Activated naive CD4-positive, alpha-beta T cell treated with anti-CD3 and anti-CD28 coated beads for 36 hours (primary cell): Measurements from ENCODE around the gene PCDHB7. TPM values are rescaled to one million over a fixed set of nuclear protein-coding genes. Genes with fewer than 3 reads are reported as not detected.
A peak's percentile ranks its signal among the peaks of the same experiment; 100 is the strongest.
"Not testable (repeated sequence)": the region's sequence is repeated elsewhere in the genome, so short reads cannot be mapped to it uniquely, and the experiment has no call there.

Experiments
- CTCF ChIA-PET: fragments of 350-600 bp; sonication (Branson Sonifier 250); formaldehyde crosslinking; loops from one replicate; lab custom pipeline; 2021; ENCODE audit warnings: antibody characterized with exemption; lab: Charles Lee
- DNase-seq: peaks from one replicate; pipeline ENCODE4 v3.0.0-alpha.2; 2020
- H3K27ac Mint-ChIP-seq: one replicate; pipeline ENCODE4 v1.8.0; 2021; ENCODE audit warnings: mild to moderate bottlenecking, mixed read lengths
- H3K27me3 Mint-ChIP-seq: one replicate; pipeline ENCODE4 v1.8.0; 2021; ENCODE audit warnings: low read depth, mixed read lengths
- H3K36me3 Mint-ChIP-seq: one replicate; pipeline ENCODE4 v1.8.0; 2021; ENCODE audit warnings: low read depth, mixed read lengths
- H3K4me1 Mint-ChIP-seq: one replicate; pipeline ENCODE4 v1.8.0; 2021; ENCODE audit warnings: low read depth, mixed read lengths
- H3K4me3 Mint-ChIP-seq: one replicate; pipeline ENCODE4 v1.8.0; 2021; ENCODE audit warnings: mild to moderate bottlenecking, moderate library complexity, mixed read lengths
- H3K9me3 Mint-ChIP-seq: one replicate; pipeline ENCODE4 v1.8.0; 2021; ENCODE audit warnings: mixed read lengths
- intact Hi-C: fragments of 100-400 bp; cut with micrococcal nuclease; formaldehyde crosslinking; loops from one replicate; pipeline ENCODE4 v1.15.1; 2023
- total RNA-seq, 2 experiments: library from RNA; stranded (reverse); gene quantifications; one replicate each; pipeline ENCODE4 v1.2.3, GENCODE V29; 2021

Gene PCDHB7
- total RNA-seq, 2 experiments from 2014 or later, result not detected

GRCh38 chr5:141186897-141187512, 14.6 kb downstream of the PCDHB7 start, which contains the start of gene PCDHB9:
Gene PCDHB9, plus strand, starts transcription at chr5:141187161. Its CDS starts 158 bp downstream, at chr5:141187319.
- peaks cover 16% of the 10 kb centered on the region for H3K9me3 Mint-ChIP-seq
- H3K4me1 Mint-ChIP-seq, result peaks cover 2% of the 10 kb centered on the region
- H3K36me3 Mint-ChIP-seq, result peaks cover 14% of the 10 kb centered on the region
- no peak within 1 kb of the TSS for H3K4me3 Mint-ChIP-seq
- peak; percentile 60 for DNase-seq
- peaks cover 38% of the 10 kb centered on the region for H3K27me3 Mint-ChIP-seq
- intact Hi-C loops, result loop anchor here (10.0 kb wide), 1 partner anchor 368 kb away; no protein-coding TSS in a partner anchor
- H3K27ac Mint-ChIP-seq, result no peak within 1 kb of the TSS
- CTCF ChIA-PET, result interaction anchor here (0.7 to 2.2 kb wide), 5 partner anchors 9 to 828 kb away, joined by 3 to 12 read pairs (median 5); partner anchors contain the start of gene PCDHB8

- H3K9me3 Mint-ChIP-seq, result peaks cover 16% of the 10 kb centered on the region
- H3K36me3 Mint-ChIP-seq, result peaks cover 14% of the 10 kb centered on the region
- H3K4me3 Mint-ChIP-seq, H3K4me1 Mint-ChIP-seq, H3K27ac Mint-ChIP-seq, CTCF ChIA-PET, DNase-seq: not testable (repeated sequence)
- intact Hi-C loops, result loop anchor here (10.0 kb wide), 1 partner anchor 366 kb away; no protein-coding TSS in a partner anchor
- H3K27me3 Mint-ChIP-seq, result peaks cover 34% of the 10 kb centered on the region
Observed at GRCh38 chr5:141188682-141189081, 16.2 kb downstream of the PCDHB7 start.

- Mint-ChIP-seq H3K36me3 (peaks cover 14% of the 10 kb centered on the region), H3K27me3 (peaks cover 34% of the 10 kb centered on the region), H3K9me3 (peaks cover 16% of the 10 kb centered on the region)
- H3K4me1 Mint-ChIP-seq, H3K4me3 Mint-ChIP-seq, H3K27ac Mint-ChIP-seq, DNase-seq, CTCF ChIA-PET: not testable (repeated sequence)
- intact Hi-C loops, result loop anchor here (10.0 kb wide), 1 partner anchor 366 kb away; no protein-coding TSS in a partner anchor
Observed at GRCh38 chr5:141189131-141189530, 16.7 kb downstream of the PCDHB7 start.

GRCh38 chr5:141192110-141192725, 19.8 kb downstream of the PCDHB7 start, which contains the start of gene PCDHB10:
Gene PCDHB10, plus strand, starts transcription at chr5:141192353. Its CDS starts 200 bp downstream, at chr5:141192553.
- intact Hi-C loops, result no loop called here
- H3K9me3 Mint-ChIP-seq, result peaks cover 23% of the 10 kb centered on the region
- no peak within 1 kb of the TSS for H3K4me3 Mint-ChIP-seq
- peak; percentile 63 for DNase-seq
- H3K27me3 Mint-ChIP-seq, result peaks cover 27% of the 10 kb centered on the region
- CTCF ChIA-PET, result interaction anchor here (0.7 to 1.2 kb wide), 2 partner anchors 32 to 372 kb away, joined by 3 to 4 read pairs; partner anchors contain the start of gene PCDHB14
- peaks cover 17% of the 10 kb centered on the region for H3K36me3 Mint-ChIP-seq
- no peaks in the 10 kb centered on the region for H3K4me1 Mint-ChIP-seq
- H3K27ac Mint-ChIP-seq, result no peak within 1 kb of the TSS

- CTCF ChIA-PET, intact Hi-C loops, DNase-seq, H3K4me3 Mint-ChIP-seq, H3K4me1 Mint-ChIP-seq, H3K27ac Mint-ChIP-seq: not testable (repeated sequence)
- peaks cover 28% of the 10 kb centered on the region for H3K27me3 Mint-ChIP-seq
- peaks cover 12% of the 10 kb centered on the region for H3K36me3 Mint-ChIP-seq
- peaks cover 27% of the 10 kb centered on the region for H3K9me3 Mint-ChIP-seq
Observed at GRCh38 chr5:141194332-141194731, 21.9 kb downstream of the PCDHB7 start.

- Mint-ChIP-seq H3K9me3 (peaks cover 30% of the 10 kb centered on the region), H3K4me1 (peaks cover 1% of the 10 kb centered on the region), H3K27ac (no peak overlapping the region), H3K36me3 (peaks cover 14% of the 10 kb centered on the region), H3K27me3 (peaks cover 41% of the 10 kb centered on the region), H3K4me3 (no peak overlapping the region)
- DNase-seq, result no peak
- intact Hi-C loops, result no loop called here
- CTCF ChIA-PET, result interaction anchor here (0.6 to 2.8 kb wide), 3 partner anchors 10 to 316 kb away, joined by 3 to 12 read pairs (median 3); partner anchors contain the start of genes PCDHB9 and PCDHGA9
Observed at GRCh38 chr5:141196363-141196762, 23.9 kb downstream of the PCDHB7 start.

- Mint-ChIP-seq H3K4me1 (peaks cover 1% of the 10 kb centered on the region), H3K9me3 (peaks cover 28% of the 10 kb centered on the region), H3K36me3 (peaks cover 6% of the 10 kb centered on the region), H3K4me3 (no peak within 1 kb of the TSS), H3K27me3 (peaks cover 32% of the 10 kb centered on the region), H3K27ac (no peak within 1 kb of the TSS)
- CTCF ChIA-PET, result interaction anchor here (0.6 to 1.1 kb wide), 2 partner anchors 14 to 148 kb away, joined by 3 to 4 read pairs; partner anchors contain the start of gene PCDHB13
- intact Hi-C loops, result no loop called here
- DNase-seq, result peak; percentile 11
Observed at GRCh38 chr5:141199359-141200235, 27.2 kb downstream of the PCDHB7 start, which contains the start of gene PCDHB11. Gene PCDHB11, plus strand, starts transcription at chr5:141199627. Its CDS starts 148 bp downstream, at chr5:141199775.

- H3K36me3 Mint-ChIP-seq, CTCF ChIA-PET, DNase-seq, H3K4me3 Mint-ChIP-seq, H3K4me1 Mint-ChIP-seq, intact Hi-C loops, H3K27ac Mint-ChIP-seq: not testable (repeated sequence)
- H3K9me3 Mint-ChIP-seq, result peaks cover 26% of the 10 kb centered on the region
- H3K27me3 Mint-ChIP-seq, result peaks cover 32% of the 10 kb centered on the region
Observed at GRCh38 chr5:141201126-141201525, 28.7 kb downstream of the PCDHB7 start.

- CTCF ChIA-PET, result interaction anchor here (1.0 kb wide), 1 partner anchor 16 kb away, joined by 4 read pairs; no protein-coding TSS in a partner anchor
- H3K27ac Mint-ChIP-seq, H3K36me3 Mint-ChIP-seq, H3K4me3 Mint-ChIP-seq, intact Hi-C loops, DNase-seq, H3K4me1 Mint-ChIP-seq: not testable (repeated sequence)
- Mint-ChIP-seq H3K27me3 (peaks cover 35% of the 10 kb centered on the region), H3K9me3 (peaks cover 21% of the 10 kb centered on the region)
Observed at GRCh38 chr5:141201646-141202045, 29.2 kb downstream of the PCDHB7 start.

GRCh38 chr5:141208478-141208877, 36.0 kb downstream of the PCDHB7 start, which contains the start of gene PCDHB12:
Gene PCDHB12, plus strand, starts transcription at chr5:141208719. Its CDS starts 189 bp downstream, at chr5:141208908.
- Mint-ChIP-seq H3K27me3 (peaks cover 47% of the 10 kb centered on the region), H3K4me3 (no peak within 1 kb of the TSS), H3K36me3 (peaks cover 7% of the 10 kb centered on the region), H3K4me1 (no peaks in the 10 kb centered on the region), H3K27ac (no peak within 1 kb of the TSS), H3K9me3 (peaks cover 2% of the 10 kb centered on the region)
- DNase-seq, result peak; percentile 13
- CTCF ChIA-PET, result interaction anchor here (0.8 kb wide), 1 partner anchor 20 kb away, joined by 3 read pairs; no protein-coding TSS in a partner anchor
- intact Hi-C loops, result no loop called here

GRCh38 chr5:141210281-141210680, 37.8 kb downstream of the PCDHB7 start:
- H3K36me3 Mint-ChIP-seq, result peaks cover 13% of the 10 kb centered on the region
- DNase-seq, H3K27ac Mint-ChIP-seq, CTCF ChIA-PET, H3K4me3 Mint-ChIP-seq, H3K4me1 Mint-ChIP-seq: not testable (repeated sequence)
- intact Hi-C loops, result loop anchor here (10.0 kb wide), 1 partner anchor 165 kb away; the partner anchor contains the start of genes PCDHGA6 and PCDHGB3
- peaks cover 62% of the 10 kb centered on the region for H3K27me3 Mint-ChIP-seq
- peaks cover 11% of the 10 kb centered on the region for H3K9me3 Mint-ChIP-seq
